ENCODE results near the gene IZUMO2. TPM values are rescaled to one million over a fixed set of nuclear protein-coding genes. Genes with fewer than 3 reads are reported as not detected.

Gene IZUMO2
- not detected in 2 replicates for total RNA-seq

DNA sequence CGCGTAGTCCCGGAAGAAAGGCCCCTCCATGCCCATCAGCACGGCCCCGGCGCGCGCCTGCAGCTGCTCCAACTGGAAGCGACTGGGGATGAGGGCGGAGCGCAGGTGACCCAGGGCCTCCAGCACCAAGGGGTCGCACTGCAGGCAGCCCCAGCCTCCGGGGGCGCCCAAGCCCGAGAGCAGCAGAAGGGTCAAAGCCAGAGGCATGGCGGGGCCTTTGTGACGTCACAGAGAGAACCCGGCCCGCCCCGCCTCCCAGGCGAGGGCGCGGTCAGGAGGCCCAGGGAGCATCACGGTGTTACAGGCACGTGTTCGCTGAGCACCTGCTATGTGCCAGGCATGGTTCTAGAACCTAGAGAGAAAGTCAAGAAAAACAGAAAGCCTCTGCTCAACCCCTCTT lies at the start of gene IZUMO2:
TSS of gene IZUMO2 (minus strand) at position 294 of the 400 bp plus-strand sequence. CDS start at position 207, 87 bp downstream.

DNA sequence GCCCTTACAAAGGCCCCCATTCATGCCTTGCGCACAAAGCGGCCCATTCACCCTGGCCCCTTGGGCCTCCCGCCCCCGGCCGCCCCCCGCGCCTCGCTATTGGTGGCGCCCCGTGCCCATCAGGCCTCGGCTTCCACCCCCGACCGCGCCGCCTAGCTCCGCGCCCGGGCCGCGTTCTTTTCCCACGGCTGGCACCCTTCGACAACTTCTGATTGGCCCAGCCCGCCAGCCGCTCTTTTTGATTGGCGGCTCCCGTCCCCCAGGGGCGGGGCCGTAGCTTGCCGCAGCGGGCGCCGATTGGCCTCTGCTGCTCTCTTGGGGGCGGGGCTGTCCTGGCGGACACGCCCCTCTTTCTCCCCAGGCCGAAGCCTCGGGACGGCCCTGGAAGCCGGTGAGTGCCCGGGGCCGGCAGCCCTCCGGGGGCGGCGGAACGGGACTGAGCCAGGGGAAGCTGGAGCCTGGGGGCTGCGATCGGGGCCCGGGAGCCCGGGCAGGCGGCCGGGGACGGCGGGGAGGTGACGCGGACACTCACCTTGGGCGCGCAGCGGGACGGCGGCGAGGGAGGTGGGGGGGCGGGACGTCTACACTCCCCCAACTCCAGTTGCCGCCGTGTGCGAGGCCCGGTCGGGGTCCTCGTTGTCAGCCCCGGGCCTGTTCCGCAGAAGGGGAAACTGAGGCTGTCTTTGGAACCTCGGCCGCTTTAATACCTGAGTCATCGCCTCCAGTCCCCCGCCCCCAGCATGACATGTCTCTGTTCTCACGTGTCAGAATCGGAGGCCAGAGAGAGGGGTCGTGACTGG lies 40.4 kb upstream of the IZUMO2 start, which contains the start of gene MYH14:
TSS of gene MYH14 (plus strand) at position 342 of the 800 bp plus-strand sequence. CDS start 6,744 bp downstream, outside the sequence.

Other genes with a start within 250 kb of the IZUMO2 start
- gene ATF5, start 234.1 kb downstream of the IZUMO2 start, total RNA-seq = 2.9 and 5.2 TPM in 2 replicates
- gene NUP62, start 233.8 kb downstream of the IZUMO2 start, total RNA-seq = 24.2 and 24.7 TPM in 2 replicates
- gene SIGLEC11, start 202.1 kb downstream of the IZUMO2 start, total RNA-seq = not detected in 2 replicates
- gene VRK3, start 137.9 kb downstream of the IZUMO2 start, total RNA-seq = 14.4 and 15.6 TPM in 2 replicates
- gene ZNF473, start 137.3 kb downstream of the IZUMO2 start, total RNA-seq = 6.7 and 8.1 TPM in 2 replicates
- gene MYH14, start 40.3 kb upstream of the IZUMO2 start, total RNA-seq = under 0.01 TPM in 1 of 2 replicates, not detected in the other
- under 0.01 TPM in 2 replicates for gene KCNC3, start 166.1 kb upstream of the IZUMO2 start, total RNA-seq
- under 0.01 and 0.61 TPM in 2 replicates for gene NAPSA, start 202.4 kb upstream of the IZUMO2 start, total RNA-seq
- 43.6 and 48.4 TPM in 2 replicates for gene NR1H2, start 213.2 kb upstream of the IZUMO2 start, total RNA-seq
- 55.9 and 65.0 TPM in 2 replicates for gene POLD1, start 221.1 kb upstream of the IZUMO2 start, total RNA-seq